ENCODE data around the gene GDPD1. TPM values are rescaled to one million over a fixed set of nuclear protein-coding genes. Genes with fewer than 3 reads are reported as not detected.

Gene GDPD1
- total RNA-seq, 4 donors from 2014 or later, result 0.29 to 0.95 (median 0.29) TPM; not detected in 1

- no peak overlapping the region for H3K27ac ChIP-seq
- no peaks in the 10 kb centered on the region for H3K9me3 ChIP-seq
- ATAC-seq (no peak), DNase-seq (no peak)
- H3K4me3 ChIP-seq, result no peak overlapping the region
- H3K4me1 ChIP-seq, result peaks cover 0 to 8% of the 10 kb centered on the region in 2 donors
- no peaks in the 10 kb centered on the region for H3K36me3 ChIP-seq
- intact Hi-C loops (cut with DNase I; ENCODE audit: low total_unique reads) (no loop called here), in situ Hi-C loops (cut with MboI; ENCODE audit: low sequenced_read_pairs in 4 of 4) (loop anchor here in 1 of 4 donors (25.0 kb wide), 1 partner anchor 1205 kb away; no protein-coding TSS in a partner anchor)
- TF ChIP-seq POLR2A (IDR thresholded peaks at IDR 0.05), result no peak
- TF ChIP-seq, protein P1, sequence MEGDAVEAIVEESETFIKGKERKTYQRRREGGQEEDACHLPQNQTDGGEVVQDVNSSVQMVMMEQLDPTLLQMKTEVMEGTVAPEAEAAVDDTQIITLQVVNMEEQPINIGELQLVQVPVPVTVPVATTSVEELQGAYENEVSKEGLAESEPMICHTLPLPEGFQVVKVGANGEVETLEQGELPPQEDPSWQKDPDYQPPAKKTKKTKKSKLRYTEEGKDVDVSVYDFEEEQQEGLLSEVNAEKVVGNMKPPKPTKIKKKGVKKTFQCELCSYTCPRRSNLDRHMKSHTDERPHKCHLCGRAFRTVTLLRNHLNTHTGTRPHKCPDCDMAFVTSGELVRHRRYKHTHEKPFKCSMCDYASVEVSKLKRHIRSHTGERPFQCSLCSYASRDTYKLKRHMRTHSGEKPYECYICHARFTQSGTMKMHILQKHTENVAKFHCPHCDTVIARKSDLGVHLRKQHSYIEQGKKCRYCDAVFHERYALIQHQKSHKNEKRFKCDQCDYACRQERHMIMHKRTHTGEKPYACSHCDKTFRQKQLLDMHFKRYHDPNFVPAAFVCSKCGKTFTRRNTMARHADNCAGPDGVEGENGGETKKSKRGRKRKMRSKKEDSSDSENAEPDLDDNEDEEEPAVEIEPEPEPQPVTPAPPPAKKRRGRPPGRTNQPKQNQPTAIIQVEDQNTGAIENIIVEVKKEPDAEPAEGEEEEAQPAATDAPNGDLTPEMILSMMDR (IDR thresholded peaks at IDR 0.05 in 4 of 5, conservative IDR thresholded peaks at IDR 0.05 in 1 of 5), result no peak
- H3K27me3 ChIP-seq, result no peaks in the 10 kb centered on the region
These were observed 36.8 kb downstream of the GDPD1 start for GRCh38 chr17:59257101-59257500.

DNA sequence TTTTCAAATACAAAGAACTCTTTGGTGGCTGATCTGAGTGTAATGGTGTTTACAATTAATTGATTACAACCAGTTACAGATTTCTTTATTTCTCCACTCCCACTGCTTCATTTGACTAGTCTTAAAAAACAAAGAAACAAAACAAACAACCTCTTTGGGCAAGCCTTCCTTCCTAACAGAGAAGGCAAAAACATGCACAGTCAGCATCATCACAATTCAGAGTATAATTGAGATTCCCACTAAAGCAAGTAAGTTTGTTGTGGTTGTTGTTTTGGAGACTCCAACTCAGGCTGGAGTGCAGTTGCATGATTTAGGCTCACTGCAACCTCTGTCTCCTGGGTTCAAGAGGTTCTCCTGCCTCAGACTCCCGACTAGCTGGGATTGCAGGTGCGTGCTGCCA is 40.4 kb downstream of the GDPD1 start:
- DNase-seq (no peak), ATAC-seq (no peak)
- in situ Hi-C loops (cut with MboI; ENCODE audit: low sequenced_read_pairs in 4 of 4) (loop anchor here in 1 of 4 donors (25.0 kb wide), 1 partner anchor 1202 kb away; no protein-coding TSS in a partner anchor), intact Hi-C loops (cut with DNase I; ENCODE audit: low total_unique reads) (no loop called here)
- Histone ChIP-seq H3K36me3 (no peaks in the 10 kb centered on the region), H3K9me3 (no peaks in the 10 kb centered on the region), H3K27ac (no peak overlapping the region), H3K27me3 (no peaks in the 10 kb centered on the region), H3K4me3 (no peak overlapping the region), H3K4me1 (peaks cover 0 to 8% of the 10 kb centered on the region in 2 donors)
- TF ChIP-seq, protein P1 (IDR thresholded peaks at IDR 0.05 in 4 of 5, conservative IDR thresholded peaks at IDR 0.05 in 1 of 5), result no peak
- no peak for TF ChIP-seq POLR2A (IDR thresholded peaks at IDR 0.05)

DNA sequence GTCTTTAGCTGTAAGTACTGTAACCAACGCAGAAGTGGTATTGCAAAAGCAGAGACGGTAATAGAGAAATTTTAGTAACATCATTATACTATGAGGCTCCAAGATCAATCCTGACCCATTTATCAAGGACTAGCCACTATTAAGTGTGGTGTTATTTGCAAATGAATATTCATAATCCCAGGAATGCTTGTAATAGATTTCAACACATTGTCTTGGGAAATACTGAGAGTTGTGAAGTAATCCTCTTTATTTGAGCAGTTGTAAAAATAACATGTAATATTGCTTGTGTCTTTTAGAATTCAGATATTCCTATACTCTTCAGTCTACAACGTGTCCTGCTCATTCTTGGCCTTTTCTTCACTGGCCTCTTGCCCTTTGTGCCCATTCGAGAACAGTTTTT is 46.4 kb downstream of the GDPD1 start:
- DNase-seq, result no peak
- no peaks in the 10 kb centered on the region for H3K27me3 ChIP-seq
- intact Hi-C loops (cut with DNase I; ENCODE audit: low total_unique reads) (no loop called here), in situ Hi-C loops (cut with MboI; ENCODE audit: low sequenced_read_pairs in 4 of 4) (loop anchor here in 1 of 4 donors (25.0 kb wide), 1 partner anchor 1196 kb away; no protein-coding TSS in a partner anchor)
- no peak overlapping the region for H3K4me3 ChIP-seq
- ATAC-seq, result no peak
- no peak overlapping the region for H3K27ac ChIP-seq
- peaks cover 0 to under 1% of the 10 kb centered on the region in 2 donors for H3K36me3 ChIP-seq
- no peak for TF ChIP-seq POLR2A (IDR thresholded peaks at IDR 0.05)
- TF ChIP-seq, protein P1 (IDR thresholded peaks at IDR 0.05 in 4 of 5, conservative IDR thresholded peaks at IDR 0.05 in 1 of 5), result no peak
- no peaks in the 10 kb centered on the region for H3K4me1 ChIP-seq
- H3K9me3 ChIP-seq, result no peaks in the 10 kb centered on the region

DNA sequence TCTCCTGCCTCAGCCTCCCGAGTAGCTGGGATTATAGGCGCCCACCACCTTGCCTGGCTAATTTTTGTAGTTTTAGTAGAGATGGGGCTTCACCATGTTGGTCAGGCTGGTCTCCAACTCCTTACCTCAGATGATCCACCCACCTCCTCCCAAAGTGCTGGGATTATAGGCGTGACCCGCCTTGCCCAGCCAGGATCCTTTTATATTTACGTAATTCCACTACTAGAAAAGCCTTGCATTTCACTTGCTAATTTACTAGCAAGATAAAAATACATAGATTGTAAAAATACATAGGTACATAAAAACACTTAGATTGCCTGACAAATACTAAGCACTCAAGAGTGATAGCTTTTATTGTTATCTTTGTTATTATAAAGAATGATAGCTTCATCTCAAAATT is 47.5 kb downstream of the GDPD1 start:
- Histone ChIP-seq H3K27me3 (no peaks in the 10 kb centered on the region), H3K27ac (no peak overlapping the region), H3K4me3 (no peak overlapping the region), H3K9me3 (no peaks in the 10 kb centered on the region), H3K36me3 (peaks cover 0 to 8% of the 10 kb centered on the region in 2 donors), H3K4me1 (no peaks in the 10 kb centered on the region)
- DNase-seq, result no peak
- intact Hi-C loops (cut with DNase I; ENCODE audit: low total_unique reads) (no loop called here), in situ Hi-C loops (cut with MboI; ENCODE audit: low sequenced_read_pairs in 4 of 4) (loop anchor here in 1 of 4 donors (25.0 kb wide), 1 partner anchor 1195 kb away; no protein-coding TSS in a partner anchor)
- ATAC-seq, result no peak
- no peak for TF ChIP-seq POLR2A (IDR thresholded peaks at IDR 0.05)
- TF ChIP-seq, protein P1 (IDR thresholded peaks at IDR 0.05 in 4 of 5, conservative IDR thresholded peaks at IDR 0.05 in 1 of 5), result no peak

GRCh38 chr17:59275618-59276017 is 55.3 kb downstream of the GDPD1 start:
- Histone ChIP-seq H3K27me3 (no peaks in the 10 kb centered on the region), H3K4me1 (no peaks in the 10 kb centered on the region), H3K9me3 (no peaks in the 10 kb centered on the region), H3K27ac (no peak overlapping the region), H3K36me3 (peaks cover 0 to 8% of the 10 kb centered on the region in 2 donors), H3K4me3 (no peak overlapping the region)
- TF ChIP-seq, protein P1 (IDR thresholded peaks at IDR 0.05 in 4 of 5, conservative IDR thresholded peaks at IDR 0.05 in 1 of 5), result no peak
- no peak for TF ChIP-seq POLR2A (IDR thresholded peaks at IDR 0.05)
- ATAC-seq (no peak), DNase-seq (no peak)
- intact Hi-C loops (cut with DNase I; ENCODE audit: low total_unique reads), result no loop called here
- in situ Hi-C loops (cut with MboI; ENCODE audit: low sequenced_read_pairs in 4 of 4), result no loop called here

All from gastrocnemius medialis (tissue), 4 donors.